Activated naive CD4-positive, alpha-beta T cell treated with anti-CD3 and anti-CD28 coated beads for 36 hours (primary cell): ENCODE measurements around the gene AOC1. TPM values are rescaled to one million over a fixed set of nuclear protein-coding genes. Genes with fewer than 3 reads are reported as not detected.

Experiments used
- CTCF ChIA-PET: fragments of 350-600 bp; sonication (Branson Sonifier 250); formaldehyde crosslinking; loops from one replicate; lab custom pipeline; 2021; ENCODE audit warnings: antibody characterized with exemption; lab: Charles Lee
- DNase-seq: peaks from one replicate; pipeline ENCODE4 v3.0.0-alpha.2; 2020
- H3K27ac Mint-ChIP-seq: one replicate; pipeline ENCODE4 v1.8.0; 2021; ENCODE audit warnings: mild to moderate bottlenecking, mixed read lengths
- H3K27me3 Mint-ChIP-seq: one replicate; pipeline ENCODE4 v1.8.0; 2021; ENCODE audit warnings: low read depth, mixed read lengths
- H3K36me3 Mint-ChIP-seq: one replicate; pipeline ENCODE4 v1.8.0; 2021; ENCODE audit warnings: low read depth, mixed read lengths
- H3K4me1 Mint-ChIP-seq: one replicate; pipeline ENCODE4 v1.8.0; 2021; ENCODE audit warnings: low read depth, mixed read lengths
- H3K4me3 Mint-ChIP-seq: one replicate; pipeline ENCODE4 v1.8.0; 2021; ENCODE audit warnings: mild to moderate bottlenecking, moderate library complexity, mixed read lengths
- H3K9me3 Mint-ChIP-seq: one replicate; pipeline ENCODE4 v1.8.0; 2021; ENCODE audit warnings: mixed read lengths
- intact Hi-C: fragments of 100-400 bp; cut with micrococcal nuclease; formaldehyde crosslinking; loops from one replicate; pipeline ENCODE4 v1.15.1; 2023
- total RNA-seq, 2 experiments: library from RNA; stranded (reverse); gene quantifications; one replicate each; pipeline ENCODE4 v1.2.3, GENCODE V29; 2021

Gene AOC1
- total RNA-seq, 2 experiments from 2014 or later = not detected

DNA sequence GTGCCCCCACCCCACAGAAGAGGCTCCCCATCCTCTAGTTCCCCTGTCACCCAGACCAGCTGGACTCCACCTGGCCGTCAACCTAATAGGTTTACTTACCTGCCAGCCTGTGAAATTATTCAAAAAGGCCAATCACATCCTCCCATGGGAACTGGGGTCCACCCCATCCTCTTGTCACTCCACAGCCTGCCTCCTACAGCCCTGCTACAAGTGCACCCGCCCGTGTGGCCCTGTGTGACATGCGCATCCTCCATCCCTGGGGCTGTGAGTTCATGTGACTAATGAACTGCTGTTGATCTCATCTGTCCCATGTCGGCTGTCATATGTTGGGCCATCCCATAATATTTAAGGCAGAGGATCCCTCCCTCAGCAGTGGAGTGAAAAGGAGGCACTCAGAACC is 39.4 kb downstream of the AOC1 start:
- intact Hi-C loops = no loop called here
- no peak for DNase-seq
- peaks cover 3% of the 10 kb centered on the region for H3K27me3 Mint-ChIP-seq
- CTCF ChIA-PET = no interaction called here
- peaks cover 4% of the 10 kb centered on the region for H3K9me3 Mint-ChIP-seq
- H3K27ac Mint-ChIP-seq = no peak overlapping the region
- no peaks in the 10 kb centered on the region for H3K4me1 Mint-ChIP-seq
- no peak overlapping the region for H3K4me3 Mint-ChIP-seq
- H3K36me3 Mint-ChIP-seq = no peaks in the 10 kb centered on the region

DNA sequence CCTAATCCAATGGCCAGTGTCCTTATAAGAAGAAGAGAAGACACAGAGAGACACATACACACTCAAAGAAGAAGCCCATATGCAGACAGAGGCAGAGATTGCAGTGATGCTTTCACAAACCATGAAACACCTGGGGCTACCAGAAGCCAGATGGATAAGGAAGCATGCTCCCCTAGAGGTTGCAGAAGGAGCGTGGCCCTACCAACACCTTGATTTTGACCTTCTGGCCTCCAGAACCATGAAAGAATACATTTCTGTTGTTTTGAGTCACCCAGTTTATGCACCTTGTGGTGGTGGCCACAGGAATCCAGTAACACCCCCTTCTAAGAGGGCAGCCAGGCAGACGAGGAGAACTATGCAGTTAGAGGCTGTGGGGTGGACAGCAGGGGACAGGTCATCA is 43.5 kb downstream of the AOC1 start:
- Mint-ChIP-seq H3K27ac (no peak overlapping the region), H3K4me1 (peaks cover 2% of the 10 kb centered on the region), H3K36me3 (no peaks in the 10 kb centered on the region), H3K4me3 (no peak overlapping the region), H3K9me3 (peaks cover 4% of the 10 kb centered on the region), H3K27me3 (peaks cover 19% of the 10 kb centered on the region)
- DNase-seq = no peak
- CTCF ChIA-PET = no interaction called here
- intact Hi-C loops = loop anchor here (5.0 kb wide), 2 partner anchors 41 to 119 kb away; no protein-coding TSS in a partner anchor

DNA sequence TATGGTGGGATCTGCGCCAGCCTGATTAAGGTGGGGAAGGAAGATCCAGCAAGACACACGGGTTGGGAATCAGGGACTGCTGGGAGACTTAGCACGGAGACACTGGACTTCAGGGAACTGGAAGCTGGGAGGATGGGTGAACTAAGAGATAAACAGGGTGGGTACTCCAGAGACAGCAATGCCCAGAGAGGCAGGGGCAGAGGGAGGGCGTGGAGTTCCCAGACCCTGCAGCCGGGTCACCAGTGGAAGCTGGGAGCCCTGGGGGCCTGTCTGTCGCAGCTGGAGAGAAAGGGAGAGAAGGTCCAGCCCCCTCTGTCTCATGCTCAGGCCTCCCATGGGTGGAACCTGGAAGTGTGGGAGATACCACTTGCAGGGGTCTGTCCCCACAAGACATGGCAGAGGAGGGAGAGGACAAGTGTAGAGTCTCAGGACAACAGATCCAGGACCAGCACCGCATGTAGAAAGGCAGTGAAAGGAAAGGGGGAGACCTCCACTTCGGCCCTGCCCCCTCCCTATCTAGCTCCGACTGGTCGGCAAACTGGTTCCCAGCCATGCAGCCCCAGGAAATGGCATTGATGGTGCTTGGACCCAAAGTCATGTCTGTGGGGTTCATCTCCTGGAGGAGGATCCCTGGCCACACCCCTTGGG is 44.4 kb downstream of the AOC1 start:
- H3K27ac Mint-ChIP-seq = no peak overlapping the region
- peaks cover 20% of the 10 kb centered on the region for H3K27me3 Mint-ChIP-seq
- no peaks in the 10 kb centered on the region for H3K36me3 Mint-ChIP-seq
- CTCF ChIA-PET = interaction anchor here (0.6 to 1.9 kb wide), 2 partner anchors 68 to 125 kb away, joined by 3 to 4 read pairs; no protein-coding TSS in a partner anchor
- H3K4me3 Mint-ChIP-seq = no peak overlapping the region
- DNase-seq = no peak
- peaks cover 2% of the 10 kb centered on the region for H3K4me1 Mint-ChIP-seq
- intact Hi-C loops = loop anchor here (5.0 kb wide), 2 partner anchors 41 to 119 kb away; no protein-coding TSS in a partner anchor
- H3K9me3 Mint-ChIP-seq = peaks cover 4% of the 10 kb centered on the region

DNA sequence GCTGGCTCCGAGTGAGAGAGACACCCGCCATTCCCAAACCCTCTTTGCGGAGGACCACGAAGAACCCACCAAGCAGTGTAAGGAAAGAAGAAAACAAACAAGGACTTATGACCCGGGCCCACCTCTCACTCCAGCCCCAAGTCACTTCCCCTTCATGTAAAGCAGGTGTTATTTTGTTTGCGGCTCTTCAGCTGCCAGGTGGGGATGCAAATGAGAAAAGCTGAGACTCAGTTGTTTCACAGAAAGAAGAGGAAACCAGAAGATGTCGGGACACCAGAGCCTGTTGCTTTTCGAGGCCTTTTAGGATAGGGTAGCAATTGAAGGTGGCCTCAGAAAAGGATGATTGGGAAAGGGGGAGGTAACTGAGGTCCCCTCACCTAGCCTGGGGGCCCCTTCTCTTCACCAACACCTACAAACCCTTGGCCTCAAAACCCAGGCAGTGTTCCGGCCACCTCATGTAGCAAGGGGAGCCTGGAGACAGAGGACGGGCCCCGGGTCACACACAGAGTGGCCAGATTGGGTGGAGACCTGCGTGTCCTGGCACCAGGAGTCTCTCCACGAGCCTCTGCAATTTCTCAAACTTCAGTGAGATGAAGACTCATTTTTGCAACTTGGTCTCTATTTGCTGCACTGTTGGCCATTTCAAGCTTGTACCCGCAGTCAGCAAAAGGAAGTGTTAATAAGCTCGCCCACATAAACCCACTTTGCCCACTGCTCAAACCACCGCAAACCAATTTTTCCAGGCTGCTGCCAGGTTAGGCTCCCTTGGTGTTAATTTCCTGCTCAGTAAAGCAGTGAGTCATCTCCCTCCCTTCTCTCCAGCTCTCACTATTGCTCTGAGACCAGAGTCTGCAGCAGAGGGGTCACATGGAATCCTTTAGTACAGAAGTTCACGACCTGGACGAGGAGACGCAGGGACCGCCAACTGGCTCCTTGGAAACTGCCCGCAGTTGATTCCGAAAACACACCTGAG is 45.5 kb downstream of the AOC1 start:
- Mint-ChIP-seq H3K27me3 (peaks cover 20% of the 10 kb centered on the region), H3K27ac (no peak overlapping the region), H3K4me1 (peaks cover 2% of the 10 kb centered on the region), H3K4me3 (no peak overlapping the region), H3K9me3 (peaks cover 4% of the 10 kb centered on the region), H3K36me3 (no peaks in the 10 kb centered on the region)
- intact Hi-C loops = loop anchor here (1.0 to 5.0 kb wide), 7 partner anchors 40 to 275 kb away; no protein-coding TSS in a partner anchor
- CTCF ChIA-PET = interaction anchor here (0.6 to 3.1 kb wide), 34 partner anchors 9 to 233 kb away, joined by 3 to 46 read pairs (median 4); partner anchors contain the start of gene NOS3
- no peak for DNase-seq

DNA sequence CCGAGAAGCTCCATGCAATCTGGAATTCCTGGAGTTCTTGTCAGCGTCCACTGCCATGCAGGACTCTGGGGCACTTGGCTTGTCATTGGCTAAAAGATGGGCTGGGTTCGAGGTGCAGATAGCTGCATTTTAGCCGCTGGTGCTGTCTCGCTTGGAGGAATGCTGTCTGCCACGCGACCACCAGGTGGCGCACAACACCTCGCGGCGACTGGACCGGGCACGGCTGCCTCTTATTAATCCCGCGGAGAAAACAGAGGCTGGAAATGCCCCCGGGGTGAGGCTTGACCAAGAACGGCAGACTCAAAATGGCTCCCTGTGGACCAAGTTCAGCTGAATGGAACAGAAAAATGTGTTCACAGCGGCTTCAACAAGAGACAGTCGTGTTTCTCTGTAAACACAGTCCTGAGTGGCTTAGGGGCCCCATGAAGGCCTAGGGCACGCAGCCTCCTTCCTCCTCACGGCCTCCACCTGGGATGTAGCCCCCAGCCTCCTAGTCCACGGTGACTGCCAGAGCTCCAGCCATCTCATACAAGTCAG is 46.2 kb downstream of the AOC1 start:
- peaks cover 2% of the 10 kb centered on the region for H3K4me1 Mint-ChIP-seq
- CTCF ChIA-PET = interaction anchor here (0.6 to 3.1 kb wide), 33 partner anchors 9 to 232 kb away, joined by 3 to 46 read pairs (median 4); partner anchors contain the start of gene NOS3
- H3K4me3 Mint-ChIP-seq = no peak overlapping the region
- no peaks in the 10 kb centered on the region for H3K36me3 Mint-ChIP-seq
- H3K27ac Mint-ChIP-seq = no peak overlapping the region
- intact Hi-C loops = loop anchor here (1.0 to 5.0 kb wide), 7 partner anchors 39 to 274 kb away; no protein-coding TSS in a partner anchor
- peaks cover 4% of the 10 kb centered on the region for H3K9me3 Mint-ChIP-seq
- peaks cover 20% of the 10 kb centered on the region for H3K27me3 Mint-ChIP-seq
- DNase-seq = peak; percentile 86

DNA sequence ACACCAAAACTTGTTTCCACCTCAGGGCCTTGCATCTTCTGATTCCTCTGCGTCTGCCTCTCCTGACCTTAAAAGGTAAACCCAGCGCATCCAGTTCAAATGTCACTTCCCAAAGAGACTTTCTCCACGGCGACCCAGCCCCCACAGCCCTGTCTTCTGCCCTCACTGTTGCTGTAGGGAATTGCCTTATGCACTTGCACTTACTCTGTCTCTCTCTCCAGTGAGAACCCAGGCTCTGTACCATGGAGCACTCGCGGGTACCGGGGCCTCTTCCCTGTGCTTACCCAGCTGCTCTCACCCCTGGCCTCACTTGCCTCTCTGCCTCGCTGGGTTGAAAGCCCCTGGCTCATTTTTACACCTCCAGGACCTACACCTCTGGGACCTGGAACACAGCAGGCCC is 48.4 kb downstream of the AOC1 start:
- H3K36me3 Mint-ChIP-seq = no peaks in the 10 kb centered on the region
- no peak overlapping the region for H3K4me3 Mint-ChIP-seq
- CTCF ChIA-PET = interaction anchor here (1.4 to 3.1 kb wide), 2 partner anchors 85 kb away, joined by 4 to 46 read pairs; no protein-coding TSS in a partner anchor
- no peaks in the 10 kb centered on the region for H3K9me3 Mint-ChIP-seq
- H3K27ac Mint-ChIP-seq = no peak overlapping the region
- DNase-seq = no peak
- H3K4me1 Mint-ChIP-seq = peaks cover 5% of the 10 kb centered on the region
- intact Hi-C loops = no loop called here
- H3K27me3 Mint-ChIP-seq = peaks cover 22% of the 10 kb centered on the region

DNA sequence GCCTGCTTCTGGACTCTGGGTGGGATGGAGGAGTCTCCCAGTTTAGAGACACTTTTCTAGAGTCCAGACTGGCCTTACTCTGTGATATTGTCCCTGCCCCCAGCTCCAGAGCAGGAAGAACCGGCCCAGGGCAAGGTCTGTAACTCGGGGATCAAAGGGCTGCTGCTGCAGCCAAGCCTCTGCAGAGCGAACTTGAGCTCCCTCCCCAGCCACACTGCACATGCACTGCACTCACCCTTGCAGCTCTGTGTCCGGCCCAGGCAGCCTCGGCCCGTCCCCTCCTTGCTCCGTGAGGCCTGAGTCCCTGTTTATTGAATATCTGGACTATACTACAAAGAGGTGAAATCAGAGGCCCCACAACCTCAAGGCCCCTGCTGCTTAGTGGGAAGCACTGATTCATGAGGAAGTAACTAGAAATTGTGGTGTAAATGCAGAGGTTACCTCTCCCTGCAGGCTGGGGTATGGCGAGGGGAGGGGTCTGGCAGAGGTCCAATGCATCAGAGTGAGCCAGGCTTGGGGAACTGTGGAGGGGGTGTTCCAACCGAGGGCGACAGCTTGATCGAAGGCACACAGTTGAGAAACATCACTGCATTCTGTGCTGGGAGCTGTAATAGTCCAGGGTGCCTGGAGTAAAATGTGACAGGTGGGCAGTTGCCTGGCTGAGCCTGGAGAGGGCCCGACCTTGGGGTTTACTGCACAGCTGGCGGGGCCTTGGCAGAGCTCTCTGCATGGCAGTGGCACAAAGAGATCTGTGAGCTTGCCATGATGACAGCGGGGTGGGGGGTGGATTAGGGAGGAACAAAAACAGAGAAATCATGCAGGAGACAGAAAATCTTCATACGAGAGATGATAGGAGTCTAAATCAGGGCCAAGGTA is 49.1 kb downstream of the AOC1 start:
- Mint-ChIP-seq H3K9me3 (no peaks in the 10 kb centered on the region), H3K27ac (no peak overlapping the region), H3K36me3 (no peaks in the 10 kb centered on the region), H3K27me3 (peaks cover 20% of the 10 kb centered on the region), H3K4me1 (peaks cover 5% of the 10 kb centered on the region), H3K4me3 (no peak overlapping the region)
- intact Hi-C loops = no loop called here
- CTCF ChIA-PET = interaction anchor here (1.1 to 1.4 kb wide), 3 partner anchors 83 to 91 kb away, joined by 3 to 4 read pairs (median 4); no protein-coding TSS in a partner anchor
- no peak for DNase-seq

DNA sequence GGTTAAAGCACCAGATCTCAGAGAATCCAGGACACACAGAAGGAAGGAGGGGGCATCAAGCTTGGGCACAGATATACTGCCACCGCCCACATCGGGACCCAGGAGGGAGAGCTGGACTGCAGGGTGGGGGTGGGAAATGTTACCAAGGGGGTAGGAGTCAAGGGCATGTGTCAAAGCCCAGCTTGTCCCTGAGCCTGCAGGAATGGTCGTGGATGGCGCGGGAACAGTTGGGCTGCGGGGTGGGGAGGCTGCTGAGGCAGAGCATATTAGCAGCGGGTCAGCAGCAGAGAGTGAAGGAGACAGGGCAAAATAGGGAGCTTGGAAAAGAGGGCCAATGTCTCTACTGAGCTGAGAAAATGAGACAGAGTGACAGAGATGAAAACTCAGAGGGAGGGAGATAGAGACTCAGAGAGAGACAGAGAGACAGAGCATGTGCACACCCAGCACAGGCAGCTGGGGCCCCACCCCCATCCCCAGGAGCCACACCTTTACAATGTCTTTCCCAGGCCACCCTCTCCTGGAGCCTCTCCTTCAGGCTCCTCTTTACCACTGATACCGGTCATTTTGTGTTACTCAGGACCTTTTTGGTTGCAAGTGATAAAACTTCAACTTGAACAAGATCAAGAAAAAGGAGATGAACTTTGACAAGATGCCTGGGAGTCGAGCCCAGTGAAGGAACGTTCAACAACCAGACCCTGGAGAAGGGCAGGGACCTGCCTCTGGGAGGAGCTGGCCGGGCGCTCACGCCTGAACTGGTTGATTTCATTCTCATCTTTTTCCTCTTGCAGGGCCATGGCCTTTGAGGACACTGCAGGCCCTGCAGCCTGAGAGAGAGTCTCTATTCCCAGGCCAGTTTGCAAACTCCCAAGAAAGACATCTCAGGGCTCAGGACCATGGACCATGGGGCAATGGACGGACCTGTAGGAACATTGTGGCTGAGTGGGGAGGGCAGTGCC is 50.0 kb downstream of the AOC1 start:
- Mint-ChIP-seq H3K4me1 (peaks cover 5% of the 10 kb centered on the region), H3K27me3 (peaks cover 20% of the 10 kb centered on the region), H3K27ac (no peak overlapping the region), H3K4me3 (no peak overlapping the region), H3K9me3 (no peaks in the 10 kb centered on the region), H3K36me3 (no peaks in the 10 kb centered on the region)
- CTCF ChIA-PET = interaction anchor here (1.1 to 1.4 kb wide), 3 partner anchors 82 to 90 kb away, joined by 3 to 4 read pairs (median 4); no protein-coding TSS in a partner anchor
- intact Hi-C loops = no loop called here
- DNase-seq = no peak

DNA sequence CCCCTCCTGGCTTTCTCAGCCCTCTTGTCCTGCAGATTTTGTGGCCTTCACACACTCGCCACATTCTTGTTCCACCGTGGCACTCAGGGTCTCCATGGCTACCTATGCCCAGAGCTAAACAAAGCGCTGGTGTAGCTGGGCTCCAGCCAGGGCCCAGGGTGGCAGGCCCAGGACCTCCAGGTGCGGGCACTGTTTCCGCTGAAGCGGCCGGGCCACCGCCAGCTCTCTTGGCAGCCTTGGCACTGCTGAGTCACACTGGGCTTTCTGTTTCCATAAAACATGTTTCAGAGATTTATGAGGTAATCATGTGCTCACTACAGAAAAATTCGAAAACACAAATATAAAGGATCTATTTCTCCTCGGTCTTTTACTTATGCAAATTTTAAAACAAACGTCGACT is 51.3 kb downstream of the AOC1 start:
- CTCF ChIA-PET = interaction anchor here (1.0 kb wide), 1 partner anchor 85 kb away, joined by 4 read pairs; no protein-coding TSS in a partner anchor
- DNase-seq = peak; percentile 33
- H3K27me3 Mint-ChIP-seq = peaks cover 17% of the 10 kb centered on the region
- no peaks in the 10 kb centered on the region for H3K36me3 Mint-ChIP-seq
- intact Hi-C loops = no loop called here
- H3K27ac Mint-ChIP-seq = no peak overlapping the region
- no peaks in the 10 kb centered on the region for H3K9me3 Mint-ChIP-seq
- peaks cover 3% of the 10 kb centered on the region for H3K4me1 Mint-ChIP-seq
- H3K4me3 Mint-ChIP-seq = no peak overlapping the region

DNA sequence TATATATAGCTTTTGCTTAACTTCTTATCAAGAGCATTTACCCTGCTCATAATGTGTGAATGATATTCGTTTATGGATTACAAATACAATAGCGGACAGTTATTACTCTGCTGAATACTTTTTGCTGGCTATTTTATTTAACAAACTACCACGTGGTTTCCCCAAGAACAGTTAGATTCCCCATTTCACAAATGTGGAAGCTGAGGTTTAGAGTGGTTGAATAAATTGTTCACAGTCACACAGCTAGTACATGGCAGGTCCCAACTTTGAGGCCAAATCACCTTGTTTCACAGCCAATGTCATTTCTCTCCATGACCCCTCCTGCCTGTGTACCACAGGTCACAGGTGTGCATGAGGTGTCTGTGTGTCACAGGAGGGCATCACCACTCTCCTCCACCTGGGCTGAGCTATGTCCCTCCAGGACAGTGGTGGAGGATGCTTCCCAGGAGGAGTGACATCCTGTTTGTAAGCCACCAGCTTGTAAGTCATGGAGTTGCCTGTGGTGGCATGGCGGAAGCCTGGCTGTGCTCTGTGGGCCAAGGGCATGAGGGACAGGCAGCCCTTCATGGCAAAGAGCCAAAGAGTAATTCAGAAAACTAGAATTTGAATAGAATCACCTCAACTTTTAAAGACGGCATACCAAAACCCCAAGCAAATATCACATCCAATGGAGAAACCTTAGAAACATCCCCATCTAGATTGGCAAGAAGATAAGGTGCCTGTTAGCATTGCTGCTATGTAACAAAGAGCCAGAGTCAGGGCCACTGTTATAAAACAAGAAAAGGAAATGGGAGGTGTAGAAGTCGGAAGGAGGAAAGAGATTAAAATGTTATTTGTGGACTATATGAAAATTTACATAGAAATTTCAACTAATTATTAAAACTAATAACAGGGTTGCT is 51.9 kb downstream of the AOC1 start:
- Mint-ChIP-seq H3K4me1 (peaks cover 7% of the 10 kb centered on the region), H3K4me3 (no peak overlapping the region), H3K36me3 (no peaks in the 10 kb centered on the region), H3K27ac (no peak overlapping the region), H3K27me3 (peaks cover 15% of the 10 kb centered on the region), H3K9me3 (no peaks in the 10 kb centered on the region)
- intact Hi-C loops = no loop called here
- DNase-seq = no peak
- CTCF ChIA-PET = interaction anchor here (1.0 kb wide), 1 partner anchor 85 kb away, joined by 4 read pairs; no protein-coding TSS in a partner anchor
